GM12874 (cell line): ENCODE data around the gene CPSF6.

Experiments
- CTCF ChIP-seq: IDR thresholded peaks from 2 replicates; pipeline ENCODE4 v1.5.1; 2011; ENCODE audit warnings: low read depth, mild to moderate bottlenecking, control low read depth, low read length, moderate library complexity; ENCODE audit not compliant: insufficient read depth

CPSF6 gene

GRCh38 chr12:69231479-69231878 lies 7.9 kb upstream of the CPSF6 start:
- TF ChIP-seq CTCF = no peak

- TF ChIP-seq CTCF = no peak
Observed at GRCh38 chr12:69238589-69239351, 599 bp upstream of the CPSF6 start.

- TF ChIP-seq CTCF = no peak
Observed at GRCh38 chr12:69239922-69240630, 707 bp downstream of the CPSF6 start.

- no peak for TF ChIP-seq CTCF
Observed at GRCh38 chr12:69240631-69240995, 1.2 kb downstream of the CPSF6 start.

DNA sequence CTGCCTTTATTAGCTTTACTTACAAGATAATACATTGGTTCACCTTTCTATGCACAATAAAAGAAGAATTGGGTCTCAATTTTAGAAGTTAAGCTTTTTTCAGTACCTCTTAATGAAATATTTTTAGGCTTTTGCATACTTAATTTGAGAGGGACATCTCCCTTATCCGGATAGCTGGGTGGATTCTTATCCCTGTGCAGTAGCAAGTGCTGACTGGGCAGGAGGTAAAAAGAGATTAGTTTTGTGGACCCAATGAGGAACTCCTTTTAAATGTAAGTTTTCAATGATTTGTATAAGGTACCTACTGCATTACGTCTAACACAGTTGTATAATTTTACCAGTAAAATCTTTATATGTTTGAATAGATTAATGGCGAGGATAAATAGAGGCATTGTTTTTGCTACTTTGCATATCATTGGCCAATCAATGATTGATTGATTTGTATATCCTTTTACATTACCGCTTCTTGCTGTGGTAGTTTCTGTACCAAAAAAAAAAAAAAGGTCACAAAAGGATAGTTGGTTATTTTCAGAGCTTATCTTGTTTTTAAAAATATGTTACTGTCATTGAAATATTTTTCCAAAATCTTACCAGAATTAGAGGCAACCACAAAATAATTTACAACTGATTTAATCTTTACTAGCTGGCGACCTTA lies 2.2 kb downstream of the CPSF6 start:
- TF ChIP-seq CTCF = no peak

- no peak for TF ChIP-seq CTCF
Observed at GRCh38 chr12:69243099-69244084, 4.0 kb downstream of the CPSF6 start.
